ENCODE data around the gene KLHL30.

The KLHL30 gene

GRCh38 chr2:238151628-238152235 lies 13.3 kb downstream of the KLHL30 start:
- H4K20me1 ChIP-seq (ENCODE audit: insufficient read depth, low read length), result no peaks in the 10 kb centered on the region
- no peak overlapping the region for H2AFZ ChIP-seq (ENCODE audit: low read length)

GRCh38 chr2:238152771-238153688 lies 14.6 kb downstream of the KLHL30 start:
- no peaks in the 10 kb centered on the region for H3K36me3 ChIP-seq (replicated peaks; ENCODE audit: insufficient read depth, low read length)
- H3K9ac ChIP-seq (ENCODE audit: low read length), result no peak overlapping the region
- no peaks in the 10 kb centered on the region for H3K79me2 ChIP-seq (ENCODE audit: low read length)
- H3K4me1 ChIP-seq (ENCODE audit: low read length), result no peaks in the 10 kb centered on the region
- no peak overlapping the region for H3K27ac ChIP-seq (ENCODE audit: low read length)
- H4K20me1 ChIP-seq (ENCODE audit: insufficient read depth, low read length), result no peaks in the 10 kb centered on the region
- TF ChIP-seq EZH2 (optimal IDR thresholded peaks at IDR 0.05; ENCODE audit: low read depth, low read length) (no peak), CTCF (IDR thresholded peaks at IDR 0.05; ENCODE audit: low read length) (peak; percentile 24; the same call in 1 of the 2 replicates)
- H3K27me3 ChIP-seq (replicated peaks; ENCODE audit: insufficient read depth, low read length), result no peaks in the 10 kb centered on the region
- H2AFZ ChIP-seq (ENCODE audit: low read length), result no peak overlapping the region
- H3K9me3 ChIP-seq (replicated peaks; ENCODE audit: insufficient read depth, low read length), result no peaks in the 10 kb centered on the region
- no peaks in the 10 kb centered on the region for H3F3A ChIP-seq (ENCODE audit: insufficient read depth, low read length)
- DNase-seq, result no peak
- no peak overlapping the region for H3K4me3 ChIP-seq (ENCODE audit: low read length)
- H3K4me2 ChIP-seq (ENCODE audit: low read depth, low read length), result no peak overlapping the region
- H3K9me2 ChIP-seq (replicated peaks; ENCODE audit: insufficient read depth, low read length), result no peaks in the 10 kb centered on the region

More at GRCh38 chr2:238151628-238152235, 13.3 kb downstream of the KLHL30 start:
- no peak for DNase-seq
- H3K79me2 ChIP-seq (ENCODE audit: low read length), result no peaks in the 10 kb centered on the region
- TF ChIP-seq CTCF (IDR thresholded peaks at IDR 0.05; ENCODE audit: low read length) (no peak), EZH2phosphoT487 (IDR thresholded peaks at IDR 0.05; ENCODE audit: low read length) (no peak)
- no peak overlapping the region for H3K4me3 ChIP-seq (ENCODE audit: low read length)
- no peaks in the 10 kb centered on the region for H3K36me3 ChIP-seq (replicated peaks; ENCODE audit: insufficient read depth, low read length)
- H3K9ac ChIP-seq (ENCODE audit: low read length), result no peak overlapping the region
- H3K4me1 ChIP-seq (ENCODE audit: low read length), result no peaks in the 10 kb centered on the region
- no peaks in the 10 kb centered on the region for H3K9me2 ChIP-seq (replicated peaks; ENCODE audit: insufficient read depth, low read length)
- H3F3A ChIP-seq (ENCODE audit: insufficient read depth, low read length), result no peaks in the 10 kb centered on the region
- no peak overlapping the region for H3K4me2 ChIP-seq (ENCODE audit: low read depth, low read length)
- no peak overlapping the region for H3K27ac ChIP-seq (ENCODE audit: low read length)
- no peaks in the 10 kb centered on the region for H3K27me3 ChIP-seq (replicated peaks; ENCODE audit: insufficient read depth, low read length)
- no peaks in the 10 kb centered on the region for H3K9me3 ChIP-seq (replicated peaks; ENCODE audit: insufficient read depth, low read length)

GRCh38 chr2:238154570-238154969 lies 16.1 kb downstream of the KLHL30 start:
- Histone ChIP-seq H3K79me2 (ENCODE audit: low read length) (no peaks in the 10 kb centered on the region), H3K4me2 (ENCODE audit: low read depth, low read length) (no peak overlapping the region), H3F3A (ENCODE audit: insufficient read depth, low read length) (no peaks in the 10 kb centered on the region), H2AFZ (ENCODE audit: low read length) (no peak overlapping the region), H3K36me3 (replicated peaks; ENCODE audit: insufficient read depth, low read length) (no peaks in the 10 kb centered on the region), H3K4me3 (ENCODE audit: low read length) (no peak overlapping the region), H4K20me1 (ENCODE audit: insufficient read depth, low read length) (no peaks in the 10 kb centered on the region), H3K4me1 (ENCODE audit: low read length) (no peaks in the 10 kb centered on the region), H3K9me3 (replicated peaks; ENCODE audit: insufficient read depth, low read length) (no peaks in the 10 kb centered on the region), H3K9ac (ENCODE audit: low read length) (no peak overlapping the region), H3K27ac (ENCODE audit: low read length) (no peak overlapping the region), H3K27me3 (replicated peaks; ENCODE audit: insufficient read depth, low read length) (no peaks in the 10 kb centered on the region), H3K9me2 (replicated peaks; ENCODE audit: insufficient read depth, low read length) (no peaks in the 10 kb centered on the region)
- DNase-seq, result no peak
- no peak for TF ChIP-seq CTCF (IDR thresholded peaks at IDR 0.05; ENCODE audit: low read length)
- TF ChIP-seq EZH2 (optimal IDR thresholded peaks at IDR 0.05; ENCODE audit: low read depth, low read length), result no peak
- no peak for TF ChIP-seq EZH2phosphoT487 (IDR thresholded peaks at IDR 0.05; ENCODE audit: low read length)
